Adrenal gland (tissue), 12 donors: Measurements from ENCODE around the gene PKDCC. TPM values are rescaled to one million over a fixed set of nuclear protein-coding genes. Genes with fewer than 3 reads are reported as not detected.

ENCODE experiments used
- DNase-seq, 7 donors: peaks; one replicate each; pipeline ENCODE4 v3.0.0-alpha.2; 2019 to 2020
- H3K27ac ChIP-seq, 5 donors: fragments of 200-600 bp; sonication (generic) in 4 of 5; 1 replicate in 3 of 5; 2 replicates in 2 of 5; pipeline versions ENCODE4 v1.5.1 to v1.8.0; 2016 to 2020; ENCODE audit warnings: mild to moderate bottlenecking in 1 of 5
- H3K27me3 ChIP-seq: fragments of 200-600 bp; 2 replicates; pipeline ENCODE4 v1.8.0; 2021
- H3K36me3 ChIP-seq, 2 donors: fragments of 200-600 bp; replicated peaks in 1 of 2; 1 replicate in 1 of 2; 2 replicates in 1 of 2; pipeline versions ENCODE4 v1.5.1 to v1.8.0; 2018 to 2022
- H3K4me1 ChIP-seq, 2 donors: fragments of 200-600 bp; replicated peaks in 1 of 2; 1 replicate in 1 of 2; 2 replicates in 1 of 2; pipeline versions ENCODE4 v1.5.1 to v1.8.0; 2018 to 2021
- H3K4me3 ChIP-seq, 4 donors: fragments of 200-600 bp; sonication (generic) in 3 of 4; one replicate each; pipeline ENCODE4 v1.5.1; 2016 to 2018
- H3K9me3 ChIP-seq, 3 donors: fragments of 200-600 bp; sonication (generic) in 1 of 3; replicated peaks in 1 of 3; 1 replicate in 2 of 3; 2 replicates in 1 of 3; pipeline versions ENCODE4 v1.5.1 to v1.8.0; 2016 to 2021
- CTCF ChIP-seq, 6 experiments: fragments of 450-650 bp in 4 of 6; fragments of 200-600 bp in 2 of 6; sonication (generic) in 1 of 6; IDR thresholded peaks; 1 replicate in 5 of 6; 2 replicates in 1 of 6; pipeline versions ENCODE4 v1.5.1 to v1.8.0; 2016 to 2021; ENCODE audit warnings: antibody characterized with exemption in 6 of 6, mild to moderate bottlenecking in 2 of 6, moderate library complexity in 1 of 6
- POLR2A ChIP-seq, 2 donors: fragments of 450-650 bp; IDR thresholded peaks; one replicate each; pipeline ENCODE4 v1.6.1; 2017; ENCODE audit warnings: antibody characterized with exemption in 2 of 2, mild to moderate bottlenecking in 2 of 2, moderate library complexity in 1 of 2
- WGBS, 4 donors: extraction: QIAGEN DNeasy Blood & Tissue Kit in 2 of 4; methylation state at CpG; one replicate each; pipeline versions ENCODE4 v1.1.5 to v1.1.7; 2013 to 2017; 5-methylcytosine and 5-hydroxymethylcytosine counted together
- intact Hi-C, 2 donors: fragments of 100-400 bp; cut with DNase I; formaldehyde crosslinking; loops; one replicate each; pipeline versions ENCODE4 v1.14.1 to v1.15.0; 2022 to 2023
- polyA plus RNA-seq, 3 donors: library from polyadenylated mRNA; stranded (reverse); fragments of 200-250 nt in 2 of 3; fragments of 350-450 nt in 1 of 3; fragmentation: Illumina TruSeq in 1 of 3; extraction: RNeasy Lipid Tissue Mini Kit (QIAGEN cat#74804) in 1 of 3; gene quantifications; one replicate each; pipeline ENCODE4 v1.2.3, GENCODE V29; 2013 to 2014
- total RNA-seq, 9 donors: library from RNA; depleted of rRNA in 4 of 9; stranded (reverse); fragments of >200 nt in 4 of 9; fragments of 120-200 nt in 1 of 9; fragmentation: NEBNext Ultra II Directional in 1 of 9; extraction: Animal tissue kit (Norgen Biotek cat#: 25700) in 1 of 9; gene quantifications; one replicate each; pipeline versions ENCODE4 v1.1.0 to v1.2.4, GENCODE V29; 2013 to 2023
- donor health status: healthy with polysubstance abuse.
- donor health status: Bipolar disorder and iron deficiency.
- donor health status: DM: yes; HTN: yes; CAD: no.
- donor health status: DM: no; HTN: no; CAD: no.
- donor health status: DM: no; HTN: no; CAD: no.
- donor health status: DM: yes; HTN: yes; CAD: no.

Gene PKDCC
- total and polyA plus RNA-seq, 12 donors: 29.7 to 170 (median 51.5) TPM

- H3K36me3 ChIP-seq: no peaks in the 10 kb centered on the region
- H3K9me3 ChIP-seq: no peaks in the 10 kb centered on the region
- peak overlapping the region in 1 of 5 donors; percentile 10 for H3K27ac ChIP-seq
- intact Hi-C loops: no loop called here
- peaks cover 0 to 4% of the 10 kb centered on the region in 2 donors for H3K4me1 ChIP-seq
- TF ChIP-seq POLR2A (IDR thresholded peaks at IDR 0.05): no peak
- no peak for TF ChIP-seq CTCF (IDR thresholded peaks at IDR 0.05)
- H3K4me3 ChIP-seq: no peak overlapping the region
- H3K27me3 ChIP-seq: no peaks in the 10 kb centered on the region
- DNase-seq: peak in 1 of 7 donors; percentile 5
- WGBS, 4 donors: 80 to 88% (median 83%) methylated on average over 10 of the region's 10 CpGs
Measured at GRCh38 chr2:42009657-42010580, 37.9 kb upstream of the PKDCC start.

GRCh38 chr2:42010743-42011298 is 37.0 kb upstream of the PKDCC start:
- DNase-seq: peak in 6 of 7 donors; percentile 42 to 66 (median 54)
- Histone ChIP-seq H3K4me3 (no peak overlapping the region), H3K27ac (no peak overlapping the region), H3K4me1 (peaks cover 0 to 4% of the 10 kb centered on the region in 2 donors), H3K27me3 (no peaks in the 10 kb centered on the region), H3K9me3 (no peaks in the 10 kb centered on the region), H3K36me3 (no peaks in the 10 kb centered on the region)
- TF ChIP-seq POLR2A (IDR thresholded peaks at IDR 0.05) (no peak), CTCF (IDR thresholded peaks at IDR 0.05) (no peak)
- intact Hi-C loops: no loop called here
- 68 to 94% (median 74%) methylated on average over 11 of the region's 11 CpGs for WGBS, 4 donors

DNA sequence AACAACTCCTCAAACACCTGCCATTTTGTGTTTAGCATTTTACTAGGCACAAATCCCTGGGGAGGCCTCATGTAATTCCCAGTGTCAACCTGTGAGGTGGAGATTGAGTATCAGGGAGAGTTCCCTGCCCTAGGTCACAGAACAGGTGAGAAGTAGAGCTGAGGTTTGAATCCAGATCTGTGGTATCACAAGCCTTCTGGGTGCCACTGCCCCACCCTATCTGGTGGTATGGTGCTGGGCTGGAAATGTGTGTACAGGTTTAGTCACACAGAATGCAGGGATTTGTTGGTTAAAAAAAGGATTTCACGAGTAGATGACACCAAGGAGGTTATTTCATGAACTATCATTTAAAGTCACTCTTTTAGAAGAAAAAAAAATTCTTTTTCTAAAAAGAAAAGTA is 35.7 kb upstream of the PKDCC start:
- H3K36me3 ChIP-seq: no peaks in the 10 kb centered on the region
- H3K4me1 ChIP-seq: peaks cover 0 to 4% of the 10 kb centered on the region in 2 donors
- intact Hi-C loops: no loop called here
- TF ChIP-seq POLR2A (IDR thresholded peaks at IDR 0.05) (no peak), CTCF (IDR thresholded peaks at IDR 0.05) (no peak)
- DNase-seq: no peak
- 85 to 96% (median 89%) methylated on average over 1 of the region's 1 CpG for WGBS, 4 donors
- no peaks in the 10 kb centered on the region for H3K27me3 ChIP-seq
- H3K27ac ChIP-seq: no peak overlapping the region
- H3K4me3 ChIP-seq: no peak overlapping the region
- no peaks in the 10 kb centered on the region for H3K9me3 ChIP-seq

DNA sequence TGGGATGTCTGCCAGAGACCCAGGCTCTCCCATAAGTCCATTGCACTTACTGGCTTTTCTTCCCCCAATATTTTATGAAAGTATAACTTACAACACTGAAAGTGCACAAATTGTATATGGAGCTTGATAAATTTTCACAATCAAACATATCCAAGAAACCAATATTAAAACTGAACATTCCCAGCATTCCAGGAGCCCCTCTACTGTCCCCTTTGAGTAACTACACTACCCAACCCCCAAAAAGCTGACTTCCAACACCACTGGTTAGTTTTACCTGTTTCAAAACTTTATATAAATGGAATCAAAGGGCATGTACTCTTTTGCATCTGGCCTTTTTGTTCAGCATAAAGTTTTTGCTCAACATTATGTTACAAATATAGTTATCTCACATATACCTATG is 35.2 kb upstream of the PKDCC start:
- Histone ChIP-seq H3K4me3 (no peak overlapping the region), H3K4me1 (peaks cover 0 to 4% of the 10 kb centered on the region in 2 donors), H3K36me3 (no peaks in the 10 kb centered on the region), H3K9me3 (no peaks in the 10 kb centered on the region), H3K27me3 (no peaks in the 10 kb centered on the region), H3K27ac (no peak overlapping the region)
- intact Hi-C loops: no loop called here
- DNase-seq: no peak
- TF ChIP-seq CTCF (IDR thresholded peaks at IDR 0.05) (no peak), POLR2A (IDR thresholded peaks at IDR 0.05) (no peak)
